NCI-H2196 (cell line): ENCODE results near the gene CARS1.

Experiments
- DNase-seq: peaks from one replicate; lab custom pipeline; 2025; ENCODE audit not compliant: unreplicated experiment; lab: John Stamatoyannopoulos, UW

Gene CARS1

DNA sequence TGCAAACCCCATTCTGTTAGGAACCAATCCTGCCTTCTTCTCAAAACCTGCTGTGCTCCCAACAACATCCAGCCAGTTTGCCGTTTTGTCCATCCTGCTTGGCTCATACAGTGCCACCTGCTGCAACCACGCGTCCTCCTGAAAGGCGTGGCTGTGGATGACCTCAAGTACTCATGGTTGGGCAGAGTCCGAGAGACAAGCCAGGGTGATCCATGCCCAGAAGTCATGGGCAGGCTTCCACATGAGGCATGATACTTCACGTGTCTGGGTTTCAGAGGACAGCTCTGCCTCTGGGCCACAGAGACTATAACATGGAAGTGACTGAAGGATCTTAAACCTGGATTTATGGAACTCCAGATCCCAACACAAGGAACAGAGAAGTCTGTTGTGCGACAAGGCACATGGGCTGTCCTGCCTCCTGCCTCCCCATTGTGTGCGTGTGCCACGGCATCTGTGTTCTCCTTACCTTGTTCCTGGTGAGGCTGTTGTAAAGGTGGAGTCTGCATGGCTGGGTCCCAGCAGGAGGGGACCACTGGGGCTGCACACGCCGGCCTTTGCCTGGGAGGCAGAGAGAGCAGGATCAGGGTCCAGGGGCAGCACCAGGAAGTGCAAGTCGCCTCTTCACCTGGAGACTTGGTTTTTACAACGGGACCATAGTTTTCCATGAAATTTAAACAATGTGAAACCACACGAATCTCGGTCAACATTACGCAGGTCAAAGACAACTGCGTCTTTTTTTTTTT is 15.4 kb downstream of the CARS1 start:
- DNase-seq, result no peak

DNA sequence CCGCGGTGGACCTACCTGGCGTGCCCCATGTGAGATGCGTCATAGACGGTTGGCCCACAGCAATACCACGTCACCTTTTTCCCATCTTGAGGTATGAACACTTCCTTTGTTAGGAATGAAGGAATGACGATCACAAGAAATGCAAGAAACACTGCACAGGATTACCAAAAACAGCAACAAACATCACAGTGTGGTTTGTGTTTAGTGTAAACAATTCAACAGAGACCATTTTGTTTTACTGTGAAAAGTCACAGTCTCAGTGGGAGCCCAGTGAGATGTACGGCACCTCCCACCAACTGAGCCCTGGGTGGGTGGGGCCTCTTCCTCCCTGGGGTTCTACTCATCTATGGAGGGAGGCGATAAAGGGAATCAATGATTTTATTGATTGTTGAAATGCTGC is 16.3 kb downstream of the CARS1 start:
- no peak for DNase-seq

DNA sequence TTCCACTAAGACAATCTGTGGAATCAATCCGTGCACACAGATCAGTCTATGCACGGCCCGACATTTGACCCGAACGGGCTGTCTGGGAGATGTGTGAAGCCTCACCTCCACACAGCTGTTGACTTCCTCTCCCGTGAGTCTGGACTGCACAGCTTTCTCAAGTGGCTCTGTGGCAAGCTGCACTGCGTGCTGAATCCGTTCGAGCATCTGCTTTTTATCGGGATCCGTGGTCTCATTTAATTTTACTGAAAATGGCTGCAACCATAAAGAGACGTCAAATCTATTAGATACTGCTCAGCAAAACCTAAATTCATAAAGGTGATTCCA is 19.3 kb downstream of the CARS1 start:
- no peak for DNase-seq

DNA sequence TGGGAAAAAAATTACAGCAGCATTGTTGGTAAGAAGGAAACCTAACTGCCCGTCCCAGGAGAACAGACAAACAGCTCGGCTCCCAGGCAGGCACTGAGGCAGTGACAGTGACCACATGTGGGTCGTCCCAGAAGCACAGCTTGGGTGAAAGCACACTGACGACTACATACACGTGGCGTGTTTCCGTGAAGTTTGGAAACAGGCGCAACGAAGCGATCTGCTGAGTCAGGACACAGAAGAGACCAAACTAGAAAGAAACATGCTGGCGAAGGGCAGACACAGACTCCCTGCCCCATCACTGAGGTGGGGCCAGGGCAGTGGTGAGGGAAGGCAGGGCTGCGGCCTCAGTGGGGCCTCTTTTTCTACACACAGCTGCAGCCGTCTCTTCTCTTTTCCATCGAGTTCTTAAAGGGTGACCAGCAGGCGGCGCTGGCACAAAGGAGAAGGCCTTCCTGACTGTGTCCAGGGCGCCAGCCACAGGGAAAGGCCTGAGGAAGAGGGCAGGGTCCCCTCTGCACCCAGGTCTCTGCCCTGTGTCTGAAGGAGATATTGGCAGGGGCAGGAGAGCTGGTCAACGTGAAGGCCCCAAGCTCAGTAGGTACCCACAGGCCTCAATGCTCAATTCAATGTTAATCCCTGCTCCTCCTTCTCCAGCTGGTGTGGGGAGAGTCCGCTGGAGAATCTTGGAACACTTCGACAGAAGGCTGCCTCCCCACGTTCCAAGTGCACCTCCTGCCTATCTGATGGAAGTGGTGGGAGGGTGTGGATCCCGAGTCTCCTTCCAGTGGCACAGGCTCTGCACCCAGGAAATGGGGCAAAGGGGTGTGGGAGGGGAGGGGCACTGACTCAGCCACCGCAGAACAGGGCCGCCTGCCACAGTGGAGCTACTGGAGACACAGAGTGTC is 19.9 kb downstream of the CARS1 start:
- DNase-seq, result peak; percentile 89

DNA sequence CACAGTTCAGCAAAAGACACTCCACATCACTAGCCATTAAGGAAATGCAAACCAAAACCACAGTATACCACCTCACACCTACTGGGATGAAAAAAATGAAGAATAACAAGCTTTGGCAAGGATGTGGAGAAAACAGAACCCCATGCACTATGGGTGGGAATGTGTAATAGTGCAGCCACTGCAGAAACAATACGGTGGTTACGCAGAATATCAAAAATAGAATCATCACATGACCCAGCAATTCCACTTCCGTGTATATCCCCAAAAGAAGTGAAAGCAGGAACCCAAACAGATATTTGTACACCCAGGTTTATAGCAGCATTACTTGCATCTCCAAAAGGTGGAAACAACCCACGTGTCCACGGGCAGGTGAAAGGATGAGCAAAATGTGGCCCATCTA is 20.8 kb downstream of the CARS1 start:
- no peak for DNase-seq

DNA sequence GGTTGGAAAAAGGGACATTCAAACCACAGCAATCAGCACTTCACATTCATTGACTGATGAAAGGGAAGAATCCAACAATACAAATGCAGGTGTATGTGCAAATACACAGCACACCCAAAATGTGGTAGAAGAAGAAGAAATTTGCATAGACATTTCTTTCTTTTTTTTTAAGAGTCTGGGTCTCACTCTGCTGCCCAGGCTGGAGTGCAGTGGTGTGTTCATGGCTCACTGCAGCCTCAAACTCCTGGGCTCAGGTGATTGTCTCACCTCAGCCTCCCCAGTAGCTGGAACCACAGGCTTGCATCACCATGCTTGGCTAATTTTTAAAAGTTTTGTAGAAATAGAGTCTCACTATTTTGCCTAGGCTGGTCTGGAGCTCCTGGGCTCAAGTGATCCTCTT is 21.9 kb downstream of the CARS1 start:
- no peak for DNase-seq

DNA sequence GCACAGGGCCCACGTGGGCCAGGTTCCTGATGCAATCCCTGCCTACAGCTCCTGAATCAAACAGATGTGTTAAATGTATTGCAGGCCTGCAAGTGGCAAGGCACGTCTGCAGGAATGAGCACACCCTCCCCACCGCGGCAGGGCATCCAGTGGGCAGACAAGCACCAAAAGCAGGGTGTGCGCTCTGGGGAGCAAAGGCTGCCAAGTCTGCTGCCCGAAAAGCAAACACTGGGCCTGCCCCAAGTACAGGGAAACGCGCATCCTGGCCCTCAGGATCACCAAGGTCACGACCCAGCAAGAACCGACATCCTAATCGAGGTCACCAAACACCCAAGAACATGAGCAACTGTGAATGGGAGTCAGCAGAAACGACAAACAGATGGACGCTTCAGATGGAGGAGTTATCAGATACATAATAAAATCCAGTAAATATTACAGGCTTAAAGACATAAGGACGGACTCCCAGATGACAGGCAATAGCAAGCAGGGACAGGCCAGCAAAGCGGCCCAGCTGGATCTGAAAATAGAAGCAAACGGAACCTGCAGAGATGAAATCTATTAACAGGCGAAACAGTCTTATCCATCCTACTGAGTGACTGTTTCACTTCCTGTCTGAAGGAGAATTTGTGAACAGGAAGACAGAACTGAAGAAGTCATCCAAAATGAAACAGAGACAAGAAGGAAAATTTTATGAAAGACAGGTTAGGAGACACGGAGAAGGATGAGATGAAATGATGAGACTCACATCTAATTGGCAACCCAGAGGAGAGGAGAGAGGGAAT is 26.7 kb downstream of the CARS1 start:
- DNase-seq, result no peak

DNA sequence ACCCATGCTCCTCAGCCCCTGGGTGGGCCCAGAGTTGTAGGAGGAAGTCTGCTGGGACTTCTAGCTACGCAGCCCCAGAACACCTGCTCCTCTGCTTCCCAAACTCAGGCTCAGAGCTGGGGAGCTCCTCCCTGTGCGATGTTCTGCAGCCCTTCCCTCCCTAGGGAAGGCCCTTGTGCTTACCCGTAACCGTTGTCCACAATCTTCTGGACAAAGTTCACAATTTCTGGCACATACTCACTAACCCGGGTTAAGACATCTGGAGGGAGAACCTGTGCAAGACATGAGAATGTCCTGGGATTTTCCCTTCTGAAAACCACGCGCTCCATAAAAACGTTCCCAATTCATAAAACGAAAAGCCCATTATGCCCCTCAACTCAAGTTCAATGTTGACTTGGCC is 28.4 kb downstream of the CARS1 start:
- DNase-seq, result no peak

DNA sequence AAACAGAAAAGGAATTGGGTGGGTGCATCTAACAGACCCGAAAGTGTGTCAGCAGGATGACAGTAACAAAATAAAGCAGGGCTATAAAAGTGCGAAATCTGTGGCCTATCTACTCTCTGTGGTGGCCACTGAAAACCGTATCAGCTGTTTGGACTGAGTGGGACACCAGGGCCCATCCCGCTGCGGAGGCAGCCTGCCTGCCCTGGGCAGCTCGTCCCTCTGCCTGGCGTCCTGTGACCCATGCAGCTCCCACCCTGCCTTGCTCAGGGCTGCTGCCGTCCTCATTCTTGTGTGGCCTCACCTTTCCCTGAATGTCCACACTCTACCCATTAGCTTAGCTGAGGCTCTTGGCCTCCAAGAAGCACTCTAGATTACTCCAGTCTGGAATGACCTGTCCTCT is 30.4 kb downstream of the CARS1 start:
- no peak for DNase-seq

DNA sequence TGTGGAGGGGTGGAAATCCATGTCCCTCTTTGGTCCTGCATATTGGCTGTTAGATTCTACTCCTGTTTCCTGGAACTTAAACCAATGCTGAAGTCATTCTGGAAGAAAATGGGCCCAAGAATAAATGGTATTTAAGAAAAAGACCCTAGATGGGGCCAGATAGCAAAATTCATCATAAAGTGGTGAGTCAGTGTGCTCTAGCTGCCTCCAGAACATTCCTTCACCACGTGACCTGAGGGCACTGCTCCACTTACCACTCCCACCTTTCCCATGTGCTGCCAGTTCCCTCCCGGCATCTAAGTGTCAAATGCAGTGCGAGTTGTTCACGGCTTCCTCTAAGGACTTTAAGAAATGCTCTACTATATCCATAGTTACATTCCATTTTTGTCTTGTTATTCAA is 34.2 kb downstream of the CARS1 start:
- no peak for DNase-seq

DNA sequence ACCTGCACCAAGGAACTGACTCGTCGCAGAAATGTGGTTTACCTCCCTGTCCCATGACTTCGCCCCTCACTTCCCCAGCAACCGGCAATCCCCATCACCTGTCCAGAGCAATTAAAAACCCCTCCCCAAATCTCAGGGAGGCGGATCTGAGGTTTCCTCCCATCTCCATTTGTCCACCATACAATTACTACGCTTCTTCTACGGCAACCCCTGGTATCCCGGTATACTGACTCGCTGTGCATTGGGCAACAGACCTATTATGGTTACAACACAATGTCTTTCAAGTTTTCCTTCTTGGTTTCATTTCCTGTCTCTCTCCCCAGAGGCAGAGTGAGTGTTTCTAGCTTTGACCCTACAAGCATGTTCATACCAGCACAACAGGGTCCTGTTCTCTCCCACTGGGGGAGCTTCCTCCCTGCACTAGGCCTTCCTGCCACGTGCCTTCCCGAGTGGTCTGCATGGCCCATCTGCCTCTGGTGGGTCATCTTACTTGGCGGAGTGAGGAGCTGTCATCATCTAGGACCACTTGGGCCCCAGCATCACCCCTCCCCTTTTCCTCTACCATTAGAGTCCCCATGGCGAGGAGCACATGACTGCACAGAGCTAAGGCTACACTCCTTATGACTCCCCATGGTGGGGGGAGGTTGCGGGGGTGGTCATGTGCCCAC is 34.8 kb downstream of the CARS1 start:
- no peak for DNase-seq

DNA sequence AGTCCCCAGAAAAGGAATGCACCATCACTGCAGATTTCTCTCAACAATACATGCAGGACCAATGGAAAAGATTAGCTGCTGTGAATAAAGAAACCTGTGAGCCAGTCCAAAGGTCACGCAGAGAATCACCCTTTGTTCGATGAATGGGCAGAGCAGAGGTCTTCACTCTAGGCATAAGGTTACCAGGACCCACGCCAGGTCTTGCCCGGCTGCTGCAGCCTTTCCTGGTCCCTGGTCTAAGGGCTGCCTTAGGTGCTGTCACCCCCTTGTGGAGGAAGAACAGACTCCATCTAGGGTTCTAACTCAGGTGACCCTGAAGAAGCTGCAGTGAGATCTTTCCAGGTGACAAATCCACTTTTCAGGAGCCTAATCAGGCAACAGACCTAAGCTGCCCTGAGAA is 36.1 kb downstream of the CARS1 start:
- DNase-seq, result peak; percentile 89

DNA sequence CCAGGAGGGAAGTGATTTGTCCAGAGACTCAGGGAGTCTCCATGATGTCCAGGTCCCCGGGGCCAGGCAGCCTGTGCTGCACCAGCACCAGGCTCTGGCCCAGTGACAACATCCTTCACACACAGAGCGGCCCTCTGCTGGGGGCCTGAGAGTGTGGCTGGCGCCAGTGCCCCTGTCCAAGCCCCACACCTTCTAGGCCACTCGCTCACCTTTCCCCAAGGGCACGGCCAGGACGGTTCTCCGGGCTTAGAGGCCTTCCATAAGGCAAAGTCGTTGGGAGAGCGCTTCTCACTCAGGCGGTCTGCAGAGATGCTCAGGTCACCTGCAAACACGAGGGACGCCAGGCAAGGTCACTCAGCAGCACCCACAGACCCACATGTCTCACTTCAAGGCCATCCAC is 37.2 kb downstream of the CARS1 start:
- DNase-seq, result no peak

DNA sequence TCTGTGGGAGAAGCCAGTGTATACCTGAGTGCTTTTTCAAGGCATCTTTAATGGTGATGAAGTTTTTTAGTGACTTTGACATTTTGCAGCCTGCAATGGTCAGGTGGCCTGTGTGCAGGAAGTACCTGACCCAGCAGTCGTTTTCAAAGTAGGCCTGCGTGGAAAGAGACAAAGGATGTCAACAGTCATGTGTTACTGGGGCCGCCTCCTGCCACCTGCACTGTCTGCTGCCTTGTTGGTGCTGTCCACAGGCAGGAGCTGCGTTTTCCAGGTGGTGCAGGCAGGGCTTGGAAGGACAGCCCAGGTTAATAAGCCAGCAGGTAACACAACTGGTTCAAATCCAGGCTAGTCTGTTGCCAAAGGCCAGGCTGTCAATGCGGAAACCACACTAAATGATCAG is 38.6 kb downstream of the CARS1 start:
- no peak for DNase-seq

DNA sequence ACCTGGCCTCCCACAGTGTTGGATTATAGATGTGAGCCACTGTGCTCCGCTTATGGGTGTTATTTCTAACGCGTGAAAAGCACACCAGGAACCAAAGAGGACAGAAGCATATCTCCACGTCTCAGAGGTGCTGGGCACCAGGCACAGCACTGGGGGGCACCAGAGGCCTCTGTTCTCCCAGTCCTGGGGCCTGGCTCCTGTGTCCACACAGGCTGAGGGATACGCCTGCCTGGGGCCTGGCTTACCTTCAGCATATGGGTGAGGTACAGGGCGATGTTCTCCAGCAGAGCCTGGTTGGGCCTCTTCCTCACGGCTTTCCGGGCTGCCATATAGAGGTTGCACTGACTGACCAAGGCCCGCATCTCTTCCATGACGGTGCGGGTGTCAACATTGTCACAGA is 40.4 kb downstream of the CARS1 start:
- no peak for DNase-seq

DNA sequence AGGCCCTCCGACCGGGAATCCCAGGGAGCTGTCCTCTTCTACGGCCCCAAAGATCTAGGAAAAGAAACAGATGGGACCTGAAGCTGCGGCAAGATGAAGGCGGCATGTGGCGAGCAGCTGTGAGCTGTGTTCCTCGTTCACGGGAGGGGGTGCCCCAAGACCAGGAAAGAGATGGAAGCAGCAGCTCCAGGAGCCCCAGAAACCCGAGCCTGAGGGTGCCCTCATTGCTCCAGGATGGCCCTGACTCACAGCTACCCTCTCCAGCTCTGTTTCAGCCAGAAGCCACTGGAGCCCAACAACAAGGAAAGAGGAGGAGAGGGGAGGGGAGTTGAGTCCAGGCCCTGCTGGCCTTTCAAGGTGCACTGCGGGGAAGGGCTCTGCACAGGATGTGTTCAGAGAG is 41.4 kb downstream of the CARS1 start:
- no peak for DNase-seq

DNA sequence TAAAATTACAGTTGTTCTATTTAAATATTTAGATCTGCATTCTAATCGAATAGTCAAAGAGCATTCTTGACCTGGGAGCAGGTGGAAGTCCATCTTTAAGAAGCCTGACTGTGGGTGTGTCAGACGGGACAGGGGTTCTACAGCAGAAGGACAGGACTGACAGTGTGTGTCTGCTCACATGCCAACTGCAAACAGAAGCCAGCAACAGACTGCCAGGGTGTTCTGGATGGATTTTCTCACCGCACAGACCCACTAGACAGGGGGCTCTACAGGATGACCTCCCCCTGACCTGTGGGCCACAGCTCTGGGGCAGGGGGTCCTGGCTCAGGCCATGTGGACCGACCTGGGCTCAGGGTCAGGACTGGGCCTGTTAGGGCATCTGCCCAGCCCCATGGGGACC is 42.3 kb downstream of the CARS1 start:
- no peak for DNase-seq

DNA sequence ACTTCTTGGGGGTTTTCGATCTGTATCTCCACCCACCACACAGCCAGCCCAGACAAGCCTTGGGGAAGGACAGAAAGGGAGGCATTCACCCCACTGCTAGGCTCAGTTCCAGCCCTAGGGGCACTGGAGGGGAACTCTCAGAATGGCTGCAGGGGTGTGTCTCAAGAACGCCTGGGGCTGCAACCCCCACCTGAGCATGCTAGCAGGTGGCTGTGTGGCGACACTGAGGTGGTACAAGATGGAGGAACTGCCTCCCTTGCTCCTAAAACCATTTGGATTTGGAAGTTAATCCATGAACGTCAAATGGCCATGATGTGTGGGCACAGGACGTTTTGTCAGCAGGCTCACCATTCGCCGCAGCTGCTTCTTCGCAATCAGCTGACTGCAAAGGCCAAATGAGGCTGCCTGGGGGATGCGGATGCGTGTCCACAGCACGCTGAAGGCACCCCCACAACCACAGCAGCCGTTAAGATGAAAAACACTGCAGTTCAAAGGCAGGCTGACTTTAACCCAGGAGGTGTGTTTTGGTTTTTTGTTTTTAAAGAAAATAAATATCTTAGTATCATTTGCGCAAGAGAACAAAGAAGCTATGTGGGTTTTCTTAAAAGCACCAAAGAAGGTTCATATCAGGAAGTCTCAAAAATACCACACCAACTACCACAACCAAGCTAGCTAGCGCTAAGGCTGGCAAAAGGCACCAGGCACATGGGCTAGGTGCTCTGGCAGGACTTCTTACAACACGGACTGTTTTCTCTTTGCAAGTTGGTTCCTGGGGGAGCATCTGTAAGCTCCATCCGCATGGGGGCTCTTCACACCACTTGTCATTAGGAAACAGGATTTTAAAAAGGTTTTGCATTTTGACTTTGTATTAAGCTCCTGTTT is 42.9 kb downstream of the CARS1 start:
- no peak for DNase-seq

DNA sequence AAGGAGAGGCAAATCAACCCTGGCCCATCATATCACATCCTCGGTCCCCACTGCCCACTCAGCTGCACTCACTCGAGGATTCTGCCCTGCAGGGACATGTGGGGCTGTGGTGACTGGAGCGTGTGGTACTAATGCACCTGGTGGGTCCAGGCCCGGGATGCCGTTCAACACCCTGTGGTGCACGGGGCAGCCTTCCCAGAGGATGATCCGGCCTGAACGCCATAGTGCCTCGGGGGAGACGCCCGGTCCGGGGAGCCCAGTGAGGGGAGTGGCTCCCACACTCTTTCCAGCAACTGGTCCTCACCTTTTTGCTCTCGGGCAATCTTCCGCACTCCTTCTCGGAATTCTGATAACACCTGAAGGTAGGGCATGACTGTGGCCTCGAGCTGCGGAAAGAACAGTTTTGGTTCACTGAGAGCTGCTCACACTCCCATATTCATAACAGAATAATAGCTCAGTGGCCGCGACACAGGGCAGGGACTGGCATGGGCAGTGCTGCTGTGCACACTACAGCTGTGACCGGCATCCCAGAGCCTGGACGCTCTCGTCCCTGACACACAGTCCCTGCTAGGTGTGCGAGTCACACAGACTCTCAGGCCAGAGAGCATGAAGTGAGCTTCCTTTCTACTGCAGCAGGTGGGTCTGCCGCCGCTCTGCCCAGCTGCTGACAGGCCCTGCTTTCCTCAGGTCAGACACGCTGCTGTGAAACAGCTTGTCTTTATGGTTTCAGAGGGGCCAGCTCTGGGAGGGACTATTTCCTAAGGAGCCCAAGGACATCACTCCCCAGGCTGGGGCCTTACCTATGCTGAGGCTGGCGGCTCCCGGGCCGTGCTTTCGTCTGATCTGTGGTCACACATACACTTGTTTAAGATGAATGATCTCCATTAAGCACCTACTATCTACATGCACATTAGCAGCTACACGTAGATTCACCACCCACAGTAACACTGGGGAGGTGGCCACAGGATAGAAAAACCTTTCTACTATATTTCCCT is 45.0 kb downstream of the CARS1 start:
- DNase-seq, result no peak
